ENCODE data around the gene RBMS1.

- TF ChIP-seq CTCF (IDR thresholded peaks at IDR 0.05) = no peak
- no peak for TF ChIP-seq POLR2A (IDR thresholded peaks at IDR 0.05)
Measured at GRCh38 chr2:160257743-160258491, 235.7 kb downstream of the RBMS1 start.

All from lower leg skin (tissue), 3 donors.